GM19467 (cell line): ENCODE data around the gene RAB11B.
"Not testable (repeated sequence)": the region's sequence is repeated elsewhere in the genome, so short reads cannot be mapped to it uniquely, and the experiment has no call there.

Experiments
- ATAC-seq: cut with Tn5 transposase; IDR thresholded peaks from one replicate; pipeline ENCODE4 v1.9.1; 2021; ENCODE audit warnings: mild to moderate bottlenecking, moderate library complexity; ENCODE audit not compliant: unreplicated experiment

Gene RAB11B

GRCh38 chr19:8425331-8425730 lies 35.2 kb downstream of the RAB11B start:
- not testable (repeated sequence) for ATAC-seq

- ATAC-seq = no peak
Observed at GRCh38 chr19:8426283-8426682, 36.1 kb downstream of the RAB11B start.

- ATAC-seq = no peak
Observed at GRCh38 chr19:8429044-8429443, 38.9 kb downstream of the RAB11B start.

GRCh38 chr19:8429826-8430225 lies 39.7 kb downstream of the RAB11B start:
- no peak for ATAC-seq

GRCh38 chr19:8430650-8431049 lies 40.5 kb downstream of the RAB11B start:
- ATAC-seq = no peak

GRCh38 chr19:8438236-8438635 lies 48.1 kb downstream of the RAB11B start:
- no peak for ATAC-seq

- no peak for ATAC-seq
Observed at GRCh38 chr19:8441725-8442544, 51.8 kb downstream of the RAB11B start.

GRCh38 chr19:8444140-8444676 lies 54.0 kb downstream of the RAB11B start:
- not testable (repeated sequence) for ATAC-seq

- peak; percentile 93 for ATAC-seq
Observed at GRCh38 chr19:8444677-8445487, 54.7 kb downstream of the RAB11B start, which contains the start of gene HNRNPM. Gene HNRNPM (plus strand): TSS chr19:8444975. CDS start chr19:8444999, 24 bp downstream.

GRCh38 chr19:8445488-8446001 lies 55.4 kb downstream of the RAB11B start:
- no peak for ATAC-seq

- no peak for ATAC-seq
Observed at GRCh38 chr19:8446061-8446709, 56.0 kb downstream of the RAB11B start.

GRCh38 chr19:8449830-8450229 lies 59.7 kb downstream of the RAB11B start:
- no peak for ATAC-seq

- no peak for ATAC-seq
Observed at GRCh38 chr19:8451377-8451776, 61.2 kb downstream of the RAB11B start.

GRCh38 chr19:8451885-8452284 lies 61.7 kb downstream of the RAB11B start:
- ATAC-seq = no peak

- no peak for ATAC-seq
Observed at GRCh38 chr19:8452446-8453123, 62.4 kb downstream of the RAB11B start.

GRCh38 chr19:8453616-8454015 lies 63.5 kb downstream of the RAB11B start:
- no peak for ATAC-seq
